ENCODE measurements around the gene TTC4. TPM values are rescaled to one million over a fixed set of nuclear protein-coding genes. Genes with fewer than 3 reads are reported as not detected.

Gene TTC4
- total and polyA plus RNA-seq, 11 donors, result 9.5 to 24.1 (median 15.2) TPM

DNA sequence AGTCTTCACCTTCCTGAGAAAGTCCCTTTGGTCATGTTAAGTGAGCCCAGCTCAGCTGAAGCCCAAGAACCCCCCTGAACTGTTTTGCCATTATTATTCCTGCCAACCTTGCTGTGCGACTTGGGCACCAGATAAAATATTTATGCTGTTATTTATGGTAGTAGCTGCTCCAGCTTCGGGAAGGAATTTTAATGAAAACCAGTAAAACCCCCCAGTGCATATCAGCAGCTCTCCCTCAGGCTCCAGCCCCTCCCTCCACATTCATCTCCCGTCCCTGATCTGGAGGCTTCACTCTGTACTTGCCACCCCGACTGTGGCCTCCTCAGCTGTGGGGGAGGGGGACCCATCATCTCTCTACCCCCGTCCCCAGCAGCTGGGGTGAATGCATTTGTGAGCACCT is 72.8 kb downstream of the TTC4 start:
- Histone ChIP-seq H3K36me3 (no peaks in the 10 kb centered on the region), H3K9me3 (peaks cover 0 to 9% (median 3%) of the 10 kb centered on the region in 12 donors), H3K27ac (no peak overlapping the region), H3K4me3 (no peak overlapping the region), H3K27me3 (peaks cover 0 to 35% (median 0%) of the 10 kb centered on the region in 9 donors), H3K4me1 (no peaks in the 10 kb centered on the region)
- no peak for TF ChIP-seq CTCF (IDR thresholded peaks at IDR 0.05)
- no peak for TF ChIP-seq POLR2A (IDR thresholded peaks at IDR 0.05)
- ATAC-seq (no peak), DNase-seq (no peak)
- intact Hi-C loops (cut with DNase I), result loop anchor here in 1 of 10 donors (10.0 kb wide), 1 partner anchor 274 kb away; no protein-coding TSS in a partner anchor
- WGBS, 4 donors, result 31 to 39% (median 36%) methylated on average over 5 of the region's 5 CpGs

DNA sequence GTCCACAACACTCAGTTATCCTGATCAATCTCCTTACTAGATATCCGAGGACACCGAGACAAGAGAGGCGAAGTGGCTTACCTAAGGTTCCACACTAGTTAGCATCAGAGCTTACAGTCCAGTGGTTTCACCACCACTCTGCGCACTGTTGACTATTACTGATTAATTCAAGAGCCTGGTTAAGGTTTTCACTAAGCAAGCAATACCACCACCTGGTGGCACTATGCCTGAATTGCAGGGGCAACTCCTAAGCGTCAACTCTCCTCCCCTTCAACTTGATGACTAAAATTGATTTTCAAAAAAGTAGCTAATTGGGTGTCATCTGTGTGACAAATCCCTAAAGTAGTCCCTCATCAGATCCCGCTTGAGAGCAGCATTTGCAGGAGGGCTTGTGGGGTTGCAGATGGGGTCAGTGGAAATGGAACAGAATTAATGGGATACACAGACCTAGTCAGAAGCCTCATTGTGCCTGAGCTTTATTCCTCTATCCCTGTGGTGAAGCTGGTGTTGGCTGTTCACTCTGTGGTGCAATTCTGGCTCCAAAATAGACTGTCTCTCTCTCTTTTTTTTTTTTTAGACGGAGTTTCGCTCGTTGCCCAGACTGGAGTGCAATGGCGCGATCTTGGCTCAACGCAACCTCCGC is 76.3 kb downstream of the TTC4 start:
- WGBS, 4 donors, result 79 to 82% (median 80%) methylated on average over 13 of the region's 13 CpGs
- Histone ChIP-seq H3K27me3 (peaks cover 0 to 35% (median 0%) of the 10 kb centered on the region in 9 donors), H3K4me1 (no peaks in the 10 kb centered on the region), H3K36me3 (no peaks in the 10 kb centered on the region), H3K4me3 (no peak overlapping the region), H3K9me3 (peaks cover 0 to 9% (median 3%) of the 10 kb centered on the region in 12 donors), H3K27ac (peak overlapping the region in 1 of 12 donors; percentile 67)
- intact Hi-C loops (cut with DNase I), result no loop called here
- ATAC-seq (no peak), DNase-seq (no peak)
- no peak for TF ChIP-seq POLR2A (IDR thresholded peaks at IDR 0.05)
- TF ChIP-seq CTCF (IDR thresholded peaks at IDR 0.05), result peak in 8 of 12 donors; percentile 14 to 41 (median 24)

Other genes starting within 250 kb of the TTC4 start
- 10 to 100 TPM; 33.2 to 69.3 (median 55.9) TPM for gene ACOT11, start 167.6 kb upstream of the TTC4 start, total RNA-seq
- 10 to 100 TPM; 40.8 to 60.8 TPM for gene ACOT11, start 167.6 kb upstream of the TTC4 start, polyA plus RNA-seq
- gene FAM151A, start 92.3 kb upstream of the TTC4 start, total RNA-seq, result 1 to 10 TPM in 3 of 9 donors, under 1 TPM in 6; 0.19 to 1.9 (median 0.53) TPM
- gene FAM151A, start 92.3 kb upstream of the TTC4 start, polyA plus RNA-seq, result 1 to 10 TPM in 1 of 2 donors, under 1 TPM in 1; 0.35 to 1.9 TPM
- gene MROH7, start 74.1 kb upstream of the TTC4 start, total RNA-seq, result 10 to 100 TPM in 4 of 9 donors, 1 to 10 TPM in 5; 2.3 to 18.6 (median 9.2) TPM
- 10 to 100 TPM in 1 of 2 donors, 1 to 10 TPM in 1; 2.9 to 12.5 TPM for gene MROH7, start 74.1 kb upstream of the TTC4 start, polyA plus RNA-seq
- gene PARS2, start 48.7 kb downstream of the TTC4 start, total RNA-seq, result 1 to 10 TPM; 4.5 to 7.7 (median 5.3) TPM
- 1 to 10 TPM; 1.7 to 4.5 TPM for gene PARS2, start 48.7 kb downstream of the TTC4 start, polyA plus RNA-seq
- 1 to 10 TPM in 1 of 9 donors, under 1 TPM in 6, not detected in 2; 0.12 to 2.5 (median 0.29) TPM for gene TTC22, start 85.5 kb downstream of the TTC4 start, total RNA-seq
- gene TTC22, start 85.5 kb downstream of the TTC4 start, polyA plus RNA-seq, result under 1 TPM; 0.06 to 0.19 TPM
- gene DHCR24, start 171.3 kb downstream of the TTC4 start, total RNA-seq, result 10 to 100 TPM; 13.8 to 91.4 (median 25.4) TPM
- 100 to 1,000 TPM in 1 of 2 donors, 1 to 10 TPM in 1; 5.3 to 109 TPM for gene DHCR24, start 171.3 kb downstream of the TTC4 start, polyA plus RNA-seq

All from heart left ventricle (tissue), 16 donors.